SK-N-SH (cell line): ENCODE measurements around the gene IFT27. TPM values are rescaled to one million over a fixed set of nuclear protein-coding genes. Genes with fewer than 3 reads are reported as not detected.
A peak's percentile ranks its signal among the peaks of the same experiment; 100 is the strongest.

Experiments
- CTCF ChIA-PET: fragments of 300-600, 350-600 bp; formaldehyde crosslinking; extraction: SDS; loops from one replicate; lab custom pipeline; 2021; lab: Yijun Ruan, JAX
- POLR2A ChIA-PET: fragments of 350-600 bp; sonication (Branson Sonifier 250); formaldehyde crosslinking; extraction: SDS; loops from one replicate; lab custom pipeline; 2020; ENCODE audit warnings: antibody characterized with exemption, inconsistent platforms; lab: Yijun Ruan, JAX
- DNase-seq: peaks from one replicate; pipeline ENCODE4 v3.0.0; 2012
- H2AFZ ChIP-seq: fragments of 200-600 bp; sonication (generic); 2 replicates; pipeline ENCODE4 v1.8.1; 2016; ENCODE audit warnings: antibody characterized with exemption, mild to moderate bottlenecking, low read depth
- H3F3A ChIP-seq: fragments of 200-600 bp; sonication (generic); replicated peaks from 2 replicates; pipeline ENCODE3; 2016; ENCODE audit warnings: antibody characterized with exemption, mild to moderate bottlenecking; ENCODE audit not compliant: insufficient read depth
- H3K27ac ChIP-seq, 2 experiments: fragments of 200-500 bp in 1 of 2; fragments of 200-600 bp in 1 of 2; sonication (Bioruptor generic) in 1 of 2; sonication (generic), shearing (Covaris generic) in 1 of 2; 2 replicates each; pipeline versions ENCODE4 v1.5.1 to v1.6.1; 2014 to 2016; ENCODE audit warnings: low read depth in 2 of 2, inconsistent platforms in 1 of 2, low read length in 1 of 2, mild to moderate bottlenecking in 1 of 2, mixed read lengths in 1 of 2
- H3K27me3 ChIP-seq: fragments of 200-600 bp; sonication (generic), shearing (Covaris generic); 2 replicates; pipeline ENCODE4 v1.6.1; 2016; ENCODE audit warnings: mixed run types; ENCODE audit not compliant: insufficient read depth
- H3K36me3 ChIP-seq, 2 experiments: fragments of 200-500 bp in 1 of 2; fragments of 200-600 bp in 1 of 2; sonication (Bioruptor generic) in 1 of 2; sonication (generic) in 1 of 2; replicated peaks in 1 of 2; 2 replicates each; pipeline versions ENCODE3 to v1.5.1; 2014 to 2016; ENCODE audit warnings: low read length in 1 of 2, mild to moderate bottlenecking in 1 of 2; ENCODE audit not compliant: insufficient read depth in 2 of 2, control insufficient read depth in 1 of 2
- H3K4me1 ChIP-seq, 2 experiments: fragments of 200-500 bp in 1 of 2; fragments of 200-600 bp in 1 of 2; sonication (Bioruptor generic) in 1 of 2; sonication (generic), shearing (Covaris generic) in 1 of 2; 2 replicates each; pipeline versions ENCODE4 v1.5.1 to v1.6.1; 2014 to 2016; ENCODE audit warnings: low read depth in 1 of 2, low read length in 1 of 2, mixed run types in 1 of 2; ENCODE audit not compliant: insufficient read depth in 2 of 2, control insufficient read depth in 1 of 2
- H3K4me2 ChIP-seq: fragments of 200-600 bp; sonication (generic), shearing (Covaris generic); 2 replicates; pipeline ENCODE4 v1.6.1; 2017; ENCODE audit warnings: mixed run types
- H3K4me3 ChIP-seq, 2 experiments: fragments of 200-500 bp in 1 of 2; fragments of 200-600 bp in 1 of 2; sonication (Bioruptor generic) in 1 of 2; sonication (generic), shearing (Covaris generic) in 1 of 2; 2 replicates each; pipeline versions ENCODE4 v1.5.1 to v1.8.1; 2014 to 2016; ENCODE audit warnings: low read depth in 2 of 2, inconsistent platforms in 1 of 2, low read length in 1 of 2, mild to moderate bottlenecking in 1 of 2, mixed read lengths in 1 of 2, moderate library complexity in 1 of 2
- H3K79me2 ChIP-seq: fragments of 200-600 bp; sonication (generic); 2 replicates; pipeline ENCODE4 v1.8.1; 2017; ENCODE audit warnings: mild to moderate bottlenecking; ENCODE audit not compliant: insufficient read depth
- H3K9ac ChIP-seq: fragments of 200-600 bp; sonication (generic); 2 replicates; pipeline ENCODE4 v1.6.1; 2017; ENCODE audit warnings: mixed run types
- H3K9me2 ChIP-seq: fragments of 200-600 bp; sonication (generic); 2 replicates; pipeline ENCODE4 v1.6.1; 2017; ENCODE audit warnings: mixed run types
- H3K9me3 ChIP-seq: fragments of 200-600 bp; sonication (generic); 2 replicates; pipeline ENCODE4 v1.6.1; 2017; ENCODE audit warnings: mixed run types, mild to moderate bottlenecking, moderate library complexity
- H4K20me1 ChIP-seq: fragments of 200-600 bp; sonication (generic); 2 replicates; pipeline ENCODE4 v1.6.1; 2017; ENCODE audit warnings: mild to moderate bottlenecking, mixed run types; ENCODE audit not compliant: insufficient read depth
- CHD2 ChIP-seq: fragments of 150-350 bp; IDR thresholded peaks from 2 replicates; pipeline ENCODE4 v1.6.1; 2018; ENCODE audit warnings: low read length; ENCODE audit not compliant: partially characterized antibody
- CTCF ChIP-seq: fragments of 200-600 bp; sonication (generic); IDR thresholded peaks from 2 replicates; pipeline ENCODE4 v1.6.1; 2017; ENCODE audit warnings: antibody characterized with exemption, mild to moderate bottlenecking, moderate library complexity
- ELF1 ChIP-seq: IDR thresholded peaks from 2 replicates; pipeline ENCODE4 v1.4.0; 2012
- FOSL2 ChIP-seq: IDR thresholded peaks from 2 replicates; pipeline ENCODE4 v1.4.0; 2012; ENCODE audit warnings: low read depth, mild to moderate bottlenecking, moderate library complexity, borderline replicate concordance
- FOXJ3 ChIP-seq: sonication (generic); formaldehyde crosslinking; IDR thresholded peaks from 2 replicates; pipeline ENCODE4 v1.5.1; 2020; ENCODE audit warnings: mild to moderate bottlenecking, missing genetic modification reagents
- GATA2 ChIP-seq: sonication (generic); formaldehyde crosslinking; IDR thresholded peaks from 2 replicates; pipeline ENCODE4 v1.5.0; 2020; ENCODE audit warnings: mild to moderate bottlenecking, missing genetic modification reagents
- IRF3 ChIP-seq: fragments of 150-350 bp; IDR thresholded peaks from 2 replicates; pipeline ENCODE4 v1.6.1; 2016; ENCODE audit warnings: mild to moderate bottlenecking, low read depth, low read length
- MEF2A ChIP-seq: IDR thresholded peaks from 2 replicates; pipeline ENCODE4 v1.4.0; 2012; ENCODE audit warnings: low read depth, borderline replicate concordance
- PBX3 ChIP-seq: IDR thresholded peaks from 2 replicates; pipeline ENCODE4; 2012
- RAD21 ChIP-seq: IDR thresholded peaks from 2 replicates; pipeline ENCODE4 v1.6.1; 2012; ENCODE audit warnings: mild to moderate bottlenecking, low read length
- RCOR1 ChIP-seq: fragments of 150-350 bp; IDR thresholded peaks from 2 replicates; pipeline ENCODE4 v1.6.1; 2017; ENCODE audit warnings: antibody characterized with exemption, low read length
- RFX5 ChIP-seq: IDR thresholded peaks from 2 replicates; pipeline ENCODE4 v1.6.1; 2012; ENCODE audit warnings: mild to moderate bottlenecking, improper control_type of control experiment, low read length
- RXRA ChIP-seq: IDR thresholded peaks from 2 replicates; pipeline ENCODE4 v1.4.0; 2012; ENCODE audit warnings: low read depth, mild to moderate bottlenecking, borderline replicate concordance
- SIN3A ChIP-seq: IDR thresholded peaks from 2 replicates; pipeline ENCODE4 v1.6.1; 2012; ENCODE audit warnings: low read depth, mild to moderate bottlenecking, low read length, moderate library complexity, borderline replicate concordance
- USF1 ChIP-seq: IDR thresholded peaks from 2 replicates; pipeline ENCODE4 v1.4.0; 2012; ENCODE audit warnings: low read depth, borderline replicate concordance
- USF2 ChIP-seq: fragments of 150-350 bp; IDR thresholded peaks from 2 replicates; pipeline ENCODE4 v1.6.1; 2017; ENCODE audit warnings: antibody characterized with exemption, low read length, low read depth, borderline replicate concordance
- WGBS: methylation state at CpG from one replicate; pipeline ENCODE4 v1.1.6; 2017; ENCODE audit warnings: low lambda C conversion rate; 5-methylcytosine and 5-hydroxymethylcytosine counted together
- polyA plus RNA-seq, 3 experiments: library from polyadenylated mRNA; depleted of rRNA; stranded (reverse); fragments of >200 nt; gene quantifications; 2 replicates each; pipeline ENCODE4 v1.2.3, GENCODE V29; 2012

IFT27 gene
- polyA plus RNA-seq, 1 of the 3 experiments (the other 2 are of a cell fraction) = 29.4 TPM

GRCh38 chr22:36741968-36742367 is 34.0 kb downstream of the IFT27 start (continued):
- TF ChIP-seq CTCF (no peak), ELF1 (no peak), RXRA (no peak), MEF2A (no peak)

GRCh38 chr22:36741204-36741793 is 34.6 kb downstream of the IFT27 start:
- H2AFZ ChIP-seq = no peak overlapping the region
- H3K4me2 ChIP-seq = no peak overlapping the region
- no peaks in the 10 kb centered on the region for H3K36me3 ChIP-seq
- peaks cover 5% of the 10 kb centered on the region; the same call in 1 of the 2 replicates for H3K27me3 ChIP-seq
- H3K9me2 ChIP-seq = no peaks in the 10 kb centered on the region
- no peak overlapping the region for H3K9ac ChIP-seq
- peak; percentile 75 for DNase-seq
- WGBS = 76% methylated on average over 8 of the region's 8 CpGs
- no peaks in the 10 kb centered on the region for H3K79me2 ChIP-seq
- ChIA-PET POLR2A (no interaction called here), CTCF (interaction anchor here (0.6 to 6.1 kb wide), 5 partner anchors 9 to 40 kb away, joined by 3 to 52 read pairs (median 3); no protein-coding TSS in a partner anchor)
- no peaks in the 10 kb centered on the region for H3K9me3 ChIP-seq
- H3F3A ChIP-seq = no peaks in the 10 kb centered on the region
- H4K20me1 ChIP-seq = no peaks in the 10 kb centered on the region
- peaks cover 0 to 11% of the 10 kb centered on the region in 2 experiments; a peak in 1 of 4 replicates for H3K4me1 ChIP-seq
- no peak overlapping the region for H3K4me3 ChIP-seq
- TF ChIP-seq USF1 = peak; percentile 86
- no peak for TF ChIP-seq IRF3
- H3K27ac ChIP-seq = no peak overlapping the region

- DNase-seq = no peak
- Histone ChIP-seq H3F3A (no peaks in the 10 kb centered on the region), H3K79me2 (no peaks in the 10 kb centered on the region), H3K9me3 (no peaks in the 10 kb centered on the region), H3K4me1 (peaks cover 0 to 11% of the 10 kb centered on the region in 2 experiments; a peak in 1 of 4 replicates), H2AFZ (no peak overlapping the region), H3K9me2 (no peaks in the 10 kb centered on the region), H3K9ac (no peak overlapping the region), H3K36me3 (no peaks in the 10 kb centered on the region), H3K4me3 (no peak overlapping the region), H4K20me1 (no peaks in the 10 kb centered on the region), H3K27ac (no peak overlapping the region), H3K4me2 (no peak overlapping the region), H3K27me3 (peaks cover 1% of the 10 kb centered on the region; the same call in 1 of the 2 replicates)
- POLR2A ChIA-PET = no interaction called here
- CTCF ChIA-PET = interaction anchor here (1.7 kb wide), 1 partner anchor 17 kb away, joined by 6 read pairs; no protein-coding TSS in a partner anchor
- 18% methylated on average over 4 of the region's 4 CpGs for WGBS
- TF ChIP-seq SIN3A = no peak
- TF ChIP-seq RAD21 = no peak
- no peak for TF ChIP-seq MEF2A
- TF ChIP-seq USF2 = no peak
- no peak for TF ChIP-seq PBX3
- TF ChIP-seq RCOR1 = no peak
- TF ChIP-seq RXRA = no peak
- TF ChIP-seq CTCF = no peak
- TF ChIP-seq RFX5 = no peak
- no peak for TF ChIP-seq FOXJ3 (CRISPR knock-in tag)
- TF ChIP-seq FOSL2 = no peak
- no peak for TF ChIP-seq ELF1
- no peak for TF ChIP-seq GATA2
- no peak for TF ChIP-seq CHD2
Observed at GRCh38 chr22:36740716-36741115, 35.2 kb downstream of the IFT27 start.
